GM21381 (cell line): ENCODE data around the gene GPR18.
"Not testable (repeated sequence)": the region's sequence is repeated elsewhere in the genome, so short reads cannot be mapped to it uniquely, and the experiment has no call there.

Experiments
- ATAC-seq: cut with Tn5 transposase; IDR thresholded peaks from one replicate; pipeline ENCODE4 v1.9.1; 2021; ENCODE audit warnings: mild to moderate bottlenecking, moderate library complexity; ENCODE audit not compliant: unreplicated experiment

GPR18 gene

DNA sequence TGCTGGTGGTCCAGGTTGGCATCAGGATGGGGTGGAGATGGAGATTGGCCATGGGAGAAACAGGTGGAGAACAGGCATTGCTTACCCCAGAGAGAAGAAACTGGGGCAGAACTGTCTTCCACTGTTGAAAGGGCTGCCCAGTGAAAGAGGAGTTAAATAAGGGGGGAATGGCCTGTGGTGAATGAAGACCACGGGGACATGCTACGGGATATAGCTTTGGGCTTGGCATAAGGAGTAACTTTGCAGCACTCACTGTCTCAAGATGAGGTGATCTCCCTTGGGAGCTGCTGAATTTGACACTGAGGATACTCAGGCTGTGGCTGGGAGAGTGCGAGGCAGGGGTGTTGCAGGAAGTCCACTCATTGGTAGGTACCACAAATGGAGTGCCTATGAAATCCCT is 10.6 kb upstream of the GPR18 start:
- no peak for ATAC-seq

DNA sequence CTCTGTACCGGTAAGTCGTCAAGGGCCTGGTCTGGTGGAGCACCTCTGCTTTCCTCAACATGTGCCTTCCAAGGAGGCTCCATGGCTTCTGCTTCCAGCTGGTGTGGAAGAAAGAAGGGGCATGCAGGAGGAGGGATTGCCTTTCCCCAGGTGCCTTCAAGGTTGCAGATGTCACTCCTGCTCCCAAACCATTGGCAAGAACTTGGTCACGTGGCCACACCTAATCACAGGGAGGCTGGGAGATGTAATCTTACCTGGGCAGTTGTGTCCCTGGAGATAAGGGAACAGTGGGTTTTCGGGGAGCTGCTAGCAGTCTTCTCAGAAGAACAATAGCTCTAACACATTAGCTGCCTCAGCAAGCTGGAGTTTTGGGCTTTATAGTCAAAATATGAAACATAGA is 9.7 kb upstream of the GPR18 start:
- ATAC-seq = no peak

DNA sequence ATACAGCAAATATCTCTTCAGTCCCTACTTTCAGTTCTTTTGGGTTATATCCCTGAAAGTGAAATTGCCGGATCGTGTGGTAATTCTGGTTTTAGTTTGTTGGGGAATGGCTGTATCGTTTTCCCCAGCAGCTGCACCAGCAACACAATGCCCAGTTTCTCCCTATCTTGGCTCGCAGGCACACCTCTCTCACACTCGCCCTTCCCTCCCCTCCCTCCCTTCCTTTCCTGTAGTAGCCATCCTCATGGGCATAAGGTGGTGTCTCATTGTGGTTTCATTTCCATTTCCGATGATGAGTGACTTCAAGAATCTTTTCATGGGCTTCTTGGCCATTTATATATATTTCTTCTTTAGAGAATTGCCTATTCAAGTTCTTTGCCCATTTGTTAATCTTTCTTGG is 8.6 kb upstream of the GPR18 start:
- ATAC-seq = no peak

DNA sequence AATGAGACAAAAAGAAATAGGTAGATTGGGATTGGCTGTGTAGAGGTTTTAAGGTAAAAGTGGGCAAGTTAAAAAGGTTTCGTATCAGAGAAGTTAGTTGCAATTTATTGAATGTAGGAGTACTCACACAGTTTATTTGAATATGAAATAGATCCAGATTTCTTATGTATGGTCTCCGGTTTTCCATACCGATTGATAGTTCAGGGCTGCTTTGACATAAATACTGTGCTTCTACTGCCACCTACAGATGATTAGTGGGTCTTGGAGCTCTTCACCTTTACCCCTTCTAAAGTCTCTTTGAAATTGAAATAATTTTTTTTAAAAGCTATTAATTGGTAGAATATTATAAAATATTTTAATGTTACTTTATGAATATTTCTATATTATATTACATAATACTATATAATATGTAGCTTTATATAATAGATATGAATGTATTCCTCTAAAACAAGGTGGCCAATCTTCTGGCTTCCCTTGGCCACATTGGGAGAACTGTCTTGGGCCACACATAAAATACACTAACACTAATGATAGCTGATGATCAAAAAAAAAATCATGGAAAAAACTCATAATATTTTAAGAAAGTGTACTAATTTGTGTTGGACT is 7.7 kb upstream of the GPR18 start:
- no peak for ATAC-seq

DNA sequence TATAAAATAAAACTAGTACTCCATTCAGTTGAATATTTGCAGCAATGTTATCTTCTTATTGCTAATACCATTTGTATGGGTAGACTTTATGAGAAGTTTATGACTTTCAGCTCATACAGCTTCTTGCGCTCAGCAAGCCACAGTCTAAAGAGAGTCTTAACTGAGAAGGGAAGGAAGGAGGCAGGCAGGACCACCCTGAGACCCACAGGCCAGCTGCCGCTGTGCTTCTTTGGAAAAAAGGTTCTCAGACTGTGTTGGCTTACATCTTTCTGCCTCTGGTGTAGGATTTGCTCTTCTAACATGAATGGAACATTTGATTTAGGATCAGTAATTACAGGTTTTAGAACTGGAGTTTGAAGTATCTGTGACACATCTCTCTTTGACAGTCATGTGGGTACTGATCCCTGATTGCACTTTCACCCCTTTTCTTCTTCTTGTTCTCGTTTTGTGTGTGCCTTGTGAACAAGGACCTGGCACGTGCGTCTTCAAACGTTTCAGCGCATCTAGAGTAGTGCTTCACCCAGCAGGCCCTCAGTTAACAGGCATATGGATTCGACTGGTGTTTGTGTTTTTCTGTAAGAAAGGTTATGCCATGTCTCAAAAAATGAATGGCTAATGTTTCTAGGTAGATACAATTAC is 7.1 kb upstream of the GPR18 start:
- no peak for ATAC-seq

DNA sequence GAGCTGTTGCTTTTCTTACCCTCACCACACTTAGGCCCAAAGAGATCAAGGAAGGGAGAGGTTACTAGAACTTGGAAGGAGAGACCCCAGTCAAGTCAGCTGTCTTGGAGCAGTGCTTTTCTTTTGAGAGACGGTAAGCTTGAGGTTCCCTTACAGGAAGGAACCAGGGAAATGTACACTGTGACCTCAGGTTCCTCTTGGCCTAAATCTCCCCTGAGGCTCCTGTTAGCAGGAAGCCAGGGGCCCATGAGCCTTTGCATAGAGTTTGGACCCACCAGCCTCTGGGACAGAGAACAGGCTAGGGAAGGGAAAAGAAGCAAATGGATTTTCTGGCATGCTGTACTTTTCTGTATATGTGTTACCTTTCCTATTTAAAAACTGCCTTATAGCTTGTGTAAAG is 5.9 kb upstream of the GPR18 start:
- no peak for ATAC-seq

DNA sequence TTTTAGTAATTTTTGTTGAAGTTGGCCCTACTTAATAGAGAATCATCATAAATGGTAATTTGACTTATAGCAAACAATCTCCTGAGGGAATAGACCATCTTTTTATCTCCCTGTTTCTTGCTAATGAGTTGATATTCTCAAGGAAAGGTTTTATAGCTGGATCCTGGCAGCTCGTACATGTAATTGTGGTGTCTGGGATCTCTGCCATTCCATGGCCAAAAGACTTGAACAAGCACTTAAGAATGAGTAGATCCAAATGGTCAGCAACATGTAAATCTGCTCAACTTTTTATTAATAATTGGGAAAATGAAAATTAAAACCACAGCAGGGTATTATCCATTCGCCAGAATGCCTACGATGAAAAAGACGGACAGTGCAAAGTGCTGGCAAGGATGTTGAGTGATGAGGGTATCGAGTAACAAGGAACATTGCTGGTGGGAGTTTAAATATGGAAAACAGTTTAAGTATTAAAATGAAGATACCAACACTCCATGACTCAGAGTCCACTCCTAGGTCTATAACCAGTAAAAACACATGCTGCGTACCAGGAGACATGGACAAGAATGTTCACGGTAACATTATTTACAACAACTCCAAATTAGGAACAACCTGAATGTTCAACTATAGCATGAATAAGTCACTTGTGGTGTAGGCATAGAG is 5.1 kb upstream of the GPR18 start:
- ATAC-seq = no peak

DNA sequence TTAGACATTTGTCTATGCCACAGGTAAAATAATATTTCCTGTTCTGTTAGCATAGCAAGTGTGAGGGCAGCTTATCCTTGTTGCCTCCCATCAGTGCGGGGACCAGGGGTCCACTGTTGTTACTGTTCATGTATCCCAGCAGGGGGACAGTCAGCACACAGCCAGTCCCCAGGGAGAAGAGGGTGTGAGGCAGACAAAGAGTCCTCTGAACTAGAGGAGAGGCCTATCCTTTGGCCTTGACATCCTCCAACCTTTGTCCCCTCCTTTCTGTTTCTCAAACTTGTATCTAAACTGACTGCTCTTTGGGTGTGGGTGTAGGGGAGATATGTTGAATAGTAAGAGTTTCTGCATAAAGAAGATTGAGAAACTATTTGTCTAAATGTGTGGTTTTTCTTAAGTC is 2.9 kb upstream of the GPR18 start:
- no peak for ATAC-seq

DNA sequence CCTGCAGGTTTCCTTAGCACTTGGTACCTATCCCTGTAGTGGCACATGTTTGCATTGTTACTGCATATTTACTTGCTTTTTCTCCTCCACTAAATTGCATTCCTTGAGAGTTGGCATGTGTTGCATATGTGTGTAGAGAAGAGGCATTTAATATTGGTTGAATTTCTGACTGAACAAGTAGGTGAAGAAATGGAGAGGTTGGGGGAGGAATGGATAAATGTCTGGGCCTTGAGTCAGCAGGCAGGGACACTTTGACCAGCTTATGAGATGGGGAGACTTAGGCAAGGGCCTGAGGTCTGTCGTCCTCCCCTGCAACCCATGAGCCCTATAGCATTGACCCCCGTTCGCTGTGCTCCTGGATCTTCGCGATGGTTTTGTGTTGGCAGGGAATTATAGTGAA is 2.0 kb upstream of the GPR18 start:
- ATAC-seq = no peak

DNA sequence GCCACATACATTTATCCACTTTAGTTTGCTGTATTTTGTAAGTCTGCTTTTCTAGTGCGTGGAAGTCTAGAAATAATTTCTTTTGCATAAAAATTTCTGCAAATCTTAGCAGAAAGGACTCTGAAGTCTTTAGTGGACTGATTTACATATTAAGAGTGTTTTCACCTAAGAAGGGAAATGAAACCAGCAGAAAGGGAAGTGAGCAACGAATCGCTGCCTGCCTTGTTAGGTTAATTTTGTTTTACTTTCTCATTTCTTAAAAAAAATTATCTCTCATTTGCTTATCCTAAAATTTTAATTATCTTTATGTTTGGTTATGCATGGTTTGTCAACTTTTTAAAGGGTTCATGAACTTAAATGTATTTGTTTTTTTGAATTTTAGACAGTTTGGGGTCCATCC is 767 bp upstream of the GPR18 start:
- peak; percentile 47 for ATAC-seq

DNA sequence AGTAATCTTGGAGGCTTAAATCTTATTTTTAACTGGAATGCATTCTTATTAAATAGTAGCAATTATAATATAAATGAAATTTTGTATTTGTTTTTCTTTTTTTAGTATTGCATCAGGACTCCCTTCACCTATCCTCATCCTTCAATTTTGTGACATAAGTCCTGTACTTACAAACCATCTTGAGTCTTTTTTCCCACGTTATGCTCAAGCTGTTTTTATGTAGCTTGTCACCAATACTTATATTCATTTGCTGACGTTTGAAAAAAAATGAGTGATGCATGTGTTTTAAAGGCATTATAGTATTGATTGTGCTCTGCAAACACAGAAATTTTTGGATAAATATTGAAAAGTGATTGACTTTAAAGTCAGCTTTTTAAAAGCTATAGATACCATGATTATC is 888 bp downstream of the GPR18 start:
- no peak for ATAC-seq

DNA sequence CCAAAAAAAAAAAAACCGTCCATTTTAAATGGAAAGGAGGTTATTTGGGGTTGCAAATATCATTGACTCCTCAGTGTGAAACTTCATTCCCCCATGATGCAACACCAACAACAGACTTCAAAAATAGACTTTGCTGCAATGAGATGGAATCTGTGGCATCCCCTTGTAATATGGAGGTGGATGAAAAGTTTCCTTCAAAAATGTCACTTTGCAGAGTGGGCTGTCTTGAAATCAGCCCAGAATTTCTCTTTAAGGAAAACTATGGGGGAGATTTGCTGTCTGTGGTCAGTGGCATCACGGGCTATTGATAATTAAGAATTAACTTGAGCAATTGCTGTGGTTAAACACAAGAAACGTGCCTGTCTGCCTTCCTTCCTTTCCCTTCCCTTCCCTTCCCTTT is 1.5 kb downstream of the GPR18 start:
- ATAC-seq = no peak

DNA sequence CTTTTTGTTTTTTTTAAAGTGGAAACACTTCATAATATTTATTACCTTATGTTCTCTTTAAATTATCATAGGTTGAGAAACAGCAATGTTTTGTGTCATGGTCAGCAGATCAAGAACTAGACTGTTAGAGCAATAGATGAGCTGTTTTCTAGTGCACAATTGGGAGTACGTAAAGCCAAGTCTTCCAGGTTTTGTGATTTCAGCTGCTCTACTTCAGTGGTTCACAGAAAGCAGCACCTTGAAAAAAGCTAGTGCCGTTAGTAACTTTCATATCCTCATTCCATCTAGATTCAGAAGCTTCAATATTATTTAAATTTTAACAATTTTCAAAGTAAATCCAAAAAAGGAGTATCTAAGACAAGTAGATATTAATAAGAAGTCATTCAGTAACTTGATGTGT is 1.9 kb downstream of the GPR18 start:
- ATAC-seq = no peak

DNA sequence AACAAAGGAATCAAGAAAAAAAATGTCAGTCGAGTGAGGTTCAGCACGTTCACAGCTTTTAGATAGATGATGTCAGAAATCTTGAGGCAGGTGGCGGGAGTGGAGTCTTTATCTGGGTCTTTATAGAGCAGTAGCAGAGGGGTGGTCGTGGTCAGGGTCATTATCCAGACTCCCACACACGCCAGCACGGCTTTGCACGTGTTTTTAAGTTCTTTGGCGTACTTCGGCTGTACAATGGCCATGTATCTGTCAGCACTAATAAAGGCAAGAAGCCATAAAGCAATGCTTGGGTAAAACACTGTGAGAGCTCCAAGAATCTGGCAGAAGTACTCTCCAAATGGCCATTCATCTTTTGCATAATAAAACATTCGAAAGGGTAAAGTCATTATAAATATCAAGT is 2.9 kb downstream of the GPR18 start:
- ATAC-seq = no peak

DNA sequence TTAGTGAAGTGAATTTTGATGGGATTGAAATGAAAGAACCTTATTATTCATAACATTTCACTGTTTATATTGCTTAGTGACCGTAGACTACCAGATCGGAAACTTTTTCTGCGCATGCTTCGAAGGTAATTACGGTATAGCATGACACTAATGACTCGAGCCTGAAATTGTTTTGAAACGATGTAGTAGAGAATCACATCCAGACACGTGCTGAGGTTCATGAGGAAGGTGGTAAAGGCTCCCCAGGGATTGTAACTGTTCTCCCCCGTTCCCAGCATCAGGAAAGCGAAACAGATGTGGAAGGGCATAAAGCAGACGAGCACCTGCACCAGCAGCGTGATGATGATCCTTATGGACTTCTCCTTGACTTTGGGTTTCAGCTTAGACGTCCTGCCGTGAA is 3.3 kb downstream of the GPR18 start:
- no peak for ATAC-seq

DNA sequence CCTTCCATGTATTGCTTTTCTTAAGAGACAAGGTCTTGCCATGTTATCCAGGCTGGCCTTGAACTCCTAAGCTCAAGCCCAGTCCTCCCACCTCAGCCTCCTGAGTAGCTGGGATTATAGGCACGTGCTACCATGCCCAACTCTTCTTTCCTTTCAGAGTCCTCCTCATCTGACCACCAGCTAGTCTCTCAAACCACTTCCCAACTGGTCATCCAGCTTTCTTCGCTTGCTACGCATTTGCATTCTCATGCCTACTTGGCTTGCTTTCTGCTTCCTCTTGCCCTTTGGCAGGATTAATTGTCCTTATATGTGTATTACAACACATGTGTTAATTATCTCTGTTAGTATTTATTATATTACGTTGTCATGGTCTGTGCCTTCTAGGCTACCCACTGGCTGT is 6.3 kb downstream of the GPR18 start:
- no peak for ATAC-seq

DNA sequence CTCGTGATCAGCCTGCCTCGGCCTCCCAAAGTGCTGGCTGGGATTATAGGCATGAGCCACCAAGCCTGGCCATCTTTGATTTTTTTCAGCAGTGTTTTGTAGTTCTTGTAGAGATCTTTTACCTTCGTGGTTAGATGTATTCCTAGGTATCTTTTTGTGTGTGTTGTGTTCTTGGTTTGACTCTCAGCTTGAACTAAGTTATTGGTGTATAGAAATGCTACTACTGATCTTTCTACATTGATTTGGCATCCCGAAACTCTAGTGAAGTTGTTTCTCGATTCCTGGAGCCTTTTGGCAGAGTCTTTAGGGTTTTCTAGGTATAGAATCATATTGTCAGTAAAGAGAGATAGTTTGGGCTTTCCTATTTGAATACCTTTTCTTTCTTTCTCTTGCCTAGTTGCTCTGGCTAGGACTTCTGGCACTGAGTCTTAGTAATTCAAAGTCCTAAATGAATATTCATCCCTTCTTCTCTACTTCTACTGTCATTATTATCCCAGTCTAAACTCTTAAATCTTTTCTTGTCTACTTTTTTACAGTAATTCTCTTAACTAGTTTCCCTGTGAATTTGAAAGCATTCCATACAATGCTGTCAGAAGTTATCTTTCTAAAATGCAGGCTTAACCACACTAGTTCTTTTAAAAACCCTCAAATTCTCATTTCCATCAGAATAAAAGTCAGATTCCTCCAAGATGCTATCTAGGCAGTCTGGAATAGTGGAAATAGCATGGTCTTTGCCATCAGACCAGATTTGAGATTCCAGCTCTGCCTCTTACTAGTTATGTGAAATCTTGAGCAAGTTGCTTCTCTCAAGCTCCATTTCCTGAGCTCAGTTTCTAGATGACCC is 7.0 kb downstream of the GPR18 start:
- ATAC-seq = no peak

DNA sequence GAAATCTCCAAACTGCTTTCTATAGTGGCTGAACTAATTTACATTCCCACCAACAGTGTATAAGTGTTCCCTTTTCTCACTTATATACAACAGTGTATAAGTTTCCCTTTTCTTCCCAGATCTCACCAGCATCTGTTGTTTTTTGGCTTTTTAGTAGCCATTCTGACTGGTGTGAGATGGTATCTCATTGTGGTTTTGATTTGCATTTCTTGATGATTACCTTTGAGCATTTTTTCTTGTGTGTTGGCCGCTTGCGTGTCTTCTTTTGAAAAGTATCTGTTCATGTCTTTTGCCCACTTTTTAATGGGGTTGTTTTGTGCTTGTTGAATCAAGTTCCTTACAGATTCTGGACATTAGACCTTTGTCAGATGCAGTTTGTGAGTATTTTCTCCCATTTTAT is 8.6 kb downstream of the GPR18 start:
- ATAC-seq = not testable (repeated sequence)

DNA sequence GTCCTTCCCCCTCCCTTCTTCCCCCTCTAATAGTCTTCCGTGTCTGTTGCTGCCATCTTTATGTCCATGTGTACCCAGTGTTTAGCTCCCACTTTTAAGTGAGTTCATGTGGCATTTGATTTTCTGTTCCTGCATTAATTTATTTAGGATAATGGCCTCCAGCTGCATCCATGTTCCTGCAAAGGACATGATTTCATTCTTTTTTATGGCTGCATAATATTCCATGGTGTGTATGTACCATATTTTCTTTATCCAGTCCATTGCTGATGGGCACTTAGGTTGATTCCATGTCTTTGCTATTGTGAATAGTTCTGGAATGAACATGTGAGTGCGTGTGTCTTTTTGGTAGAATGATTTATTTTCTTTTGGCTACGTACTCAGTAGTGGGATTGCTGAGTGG is 9.0 kb downstream of the GPR18 start:
- not testable (repeated sequence) for ATAC-seq

DNA sequence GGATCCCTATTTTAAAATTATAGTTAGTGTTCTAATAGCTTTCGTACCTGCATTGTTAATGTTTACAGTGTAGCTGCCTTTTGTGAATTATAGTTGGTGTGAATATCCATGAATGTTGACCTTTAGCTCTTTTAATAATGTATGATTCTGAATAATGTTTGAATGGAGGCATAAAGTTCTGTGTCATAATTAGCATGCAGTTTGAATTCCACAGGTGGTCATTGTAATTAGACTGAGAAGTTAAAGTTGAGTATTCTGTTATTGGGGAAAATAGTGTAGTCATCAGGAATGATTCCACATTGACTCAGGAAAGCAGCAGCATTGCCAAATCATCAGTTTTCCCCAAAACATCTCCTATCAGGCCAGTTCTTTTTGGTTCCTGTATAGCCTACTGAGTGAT is 12.1 kb downstream of the GPR18 start:
- ATAC-seq = no peak

DNA sequence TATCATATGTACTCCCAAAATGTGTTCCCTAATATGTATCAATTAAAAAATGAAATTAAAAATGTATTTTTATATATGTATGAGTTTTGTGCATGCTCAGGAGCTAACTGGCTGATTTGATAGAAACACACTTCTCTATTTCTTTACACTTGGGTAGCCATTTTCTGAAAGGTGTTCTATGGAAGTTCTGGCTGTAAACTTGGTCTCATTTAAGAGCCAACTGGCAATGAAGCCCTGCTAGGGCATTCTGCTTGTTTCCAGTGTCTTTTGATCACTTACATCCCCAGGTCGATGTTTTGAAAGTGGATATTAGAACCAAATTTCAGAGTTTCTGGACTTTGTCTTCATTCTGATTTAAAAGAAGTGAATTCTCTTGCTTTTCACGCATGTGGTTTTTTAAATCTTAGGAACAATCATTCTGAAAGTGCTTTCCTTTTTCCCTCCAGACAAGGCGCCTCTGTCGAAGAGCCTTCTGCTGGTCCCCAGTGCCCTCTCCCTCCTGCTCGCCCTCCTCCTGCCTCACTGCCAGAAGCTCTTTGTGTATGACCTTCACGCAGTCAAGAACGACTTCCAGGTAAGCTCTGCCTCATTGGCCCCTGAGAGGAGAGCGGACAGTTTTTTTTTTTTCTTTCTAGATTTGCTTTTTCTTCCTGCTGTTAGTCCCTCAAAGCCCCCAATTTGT is 20.1 kb downstream of the GPR18 start:
- peak; percentile 70 for ATAC-seq
